Sigmoid colon (tissue), 7 donors: ENCODE results near the gene NARS2. TPM values are rescaled to one million over a fixed set of nuclear protein-coding genes. Genes with fewer than 3 reads are reported as not detected.

Source experiments
- DNase-seq: peaks from one replicate; pipeline ENCODE4 v3.0.0-alpha.2; 2019
- H3K27ac ChIP-seq, 4 donors: fragments of 200-600 bp; sonication (generic); one replicate each; pipeline ENCODE4 v1.5.1; 2016 to 2019; ENCODE audit warnings: mild to moderate bottlenecking in 1 of 4
- H3K27me3 ChIP-seq, 3 donors: fragments of 200-600 bp; sonication (generic); one replicate each; pipeline ENCODE4 v1.5.1; 2019; ENCODE audit warnings: mild to moderate bottlenecking in 1 of 3
- H3K36me3 ChIP-seq, 4 donors: fragments of 200-600 bp; sonication (generic); one replicate each; pipeline ENCODE4 v1.5.1; 2016 to 2019
- H3K4me1 ChIP-seq, 4 donors: fragments of 200-600 bp; sonication (generic); one replicate each; pipeline ENCODE4 v1.5.1; 2017 to 2019
- H3K4me3 ChIP-seq, 4 donors: fragments of 200-600 bp; sonication (generic); one replicate each; pipeline ENCODE4 v1.5.1; 2017 to 2019; ENCODE audit warnings: mild to moderate bottlenecking in 2 of 4, moderate library complexity in 1 of 4
- H3K9me3 ChIP-seq, 4 donors: fragments of 200-600 bp in 3 of 4; sonication (generic) in 3 of 4; one replicate each; pipeline versions ENCODE4 v1.5.1 to v1.6.1; 2013 to 2019
- CTCF ChIP-seq, 4 experiments: fragments of 450-650 bp in 3 of 4; fragments of 200-600 bp in 1 of 4; IDR thresholded peaks; one replicate each; pipeline ENCODE4 v1.5.1; 2016 to 2019; ENCODE audit warnings: antibody characterized with exemption in 4 of 4, mild to moderate bottlenecking in 3 of 4, moderate library complexity in 2 of 4
- EP300 ChIP-seq, 4 donors: sonication (generic); formaldehyde crosslinking; IDR thresholded peaks; one replicate each; pipeline ENCODE4 v1.6.1; 2017; ENCODE audit warnings: antibody characterized with exemption in 4 of 4
- POLR2A ChIP-seq, 2 donors: fragments of 450-650 bp; IDR thresholded peaks; one replicate each; pipeline ENCODE4 v1.6.1; 2016; ENCODE audit warnings: antibody characterized with exemption in 2 of 2, mild to moderate bottlenecking in 2 of 2, moderate library complexity in 2 of 2
- POLR2AphosphoS5 ChIP-seq, 4 donors: sonication (generic); formaldehyde crosslinking; IDR thresholded peaks; one replicate each; pipeline ENCODE4 v1.6.1; 2017; ENCODE audit warnings: antibody characterized with exemption in 4 of 4
- WGBS, 2 donors: extraction: QIAGEN DNeasy Blood & Tissue Kit; methylation state at CpG; one replicate each; pipeline ENCODE4 v1.1.7; 2013; 5-methylcytosine and 5-hydroxymethylcytosine counted together
- intact Hi-C: fragments of 100-400 bp; cut with DNase I; formaldehyde crosslinking; loops from one replicate; pipeline ENCODE4 v1.15.1; 2023
- polyA plus RNA-seq, 3 donors: library from polyadenylated mRNA; stranded (reverse); fragments of 200-250 nt; gene quantifications; one replicate each; pipeline ENCODE4 v1.2.3, GENCODE V29; 2013
- total RNA-seq, 4 donors: library from RNA; depleted of rRNA; stranded (reverse); fragments of >200 nt; gene quantifications; one replicate each; pipeline ENCODE4 v1.1.0, GENCODE V29; 2016
- donor health status: healthy with polysubstance abuse.
- donor health status: Bipolar disorder and iron deficiency.
- donor health status: healthy.

The NARS2 gene
- total and polyA plus RNA-seq, 7 donors = 7.8 to 22.2 (median 13.6) TPM

- Histone ChIP-seq H3K27me3 (no peaks in the 10 kb centered on the region), H3K27ac (no peak overlapping the region), H3K9me3 (no peaks in the 10 kb centered on the region), H3K36me3 (peaks cover 0 to under 1% (median 0%) of the 10 kb centered on the region in 4 donors), H3K4me1 (no peaks in the 10 kb centered on the region), H3K4me3 (no peak overlapping the region)
- DNase-seq = no peak
- no peak for TF ChIP-seq POLR2A (IDR thresholded peaks at IDR 0.05)
- TF ChIP-seq POLR2AphosphoS5 (IDR thresholded peaks at IDR 0.05) = no peak
- no peak for TF ChIP-seq EP300 (IDR thresholded peaks at IDR 0.05)
- no peak for TF ChIP-seq CTCF (IDR thresholded peaks at IDR 0.05)
- 80 to 89% methylated on average over 3 of the region's 3 CpGs for WGBS, 2 donors
- intact Hi-C loops = no loop called here
These were observed 41.7 kb downstream of the NARS2 start for GRCh38 chr11:78532991-78533390.

DNA sequence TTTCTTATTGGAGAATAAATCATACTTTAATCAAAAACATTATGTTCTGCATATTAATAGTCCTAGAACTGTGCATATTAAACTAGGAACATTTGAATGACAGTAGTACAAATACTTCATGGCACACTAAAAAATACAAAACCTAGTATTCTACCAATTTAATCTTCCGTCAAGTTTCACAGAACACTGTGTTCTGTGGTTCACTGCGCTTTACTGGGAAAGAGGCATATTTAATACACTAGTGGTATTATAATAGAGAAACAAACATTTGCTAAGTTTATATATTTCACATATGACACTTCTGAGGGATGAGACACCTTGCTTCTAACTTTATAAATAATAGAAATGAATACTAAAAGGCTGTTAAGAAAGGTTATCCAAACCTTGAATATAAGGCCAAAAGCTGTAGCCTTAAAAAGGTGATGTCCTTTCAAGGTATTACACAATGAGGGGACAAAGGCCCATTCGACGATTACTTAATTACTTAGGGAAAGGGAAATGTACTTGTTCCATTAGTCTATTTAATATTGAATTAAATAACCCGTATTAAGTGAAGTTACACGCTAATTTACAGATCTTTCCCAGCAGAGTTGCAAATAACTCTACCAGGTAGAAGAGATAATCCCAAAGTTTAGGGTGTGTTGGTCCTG is 48.0 kb downstream of the NARS2 start:
- no peaks in the 10 kb centered on the region for H3K9me3 ChIP-seq
- no peak overlapping the region for H3K27ac ChIP-seq
- no peaks in the 10 kb centered on the region for H3K4me1 ChIP-seq
- H3K27me3 ChIP-seq = no peaks in the 10 kb centered on the region
- H3K36me3 ChIP-seq = peaks cover 0 to 4% (median 0%) of the 10 kb centered on the region in 4 donors
- no peak for DNase-seq
- no peak overlapping the region for H3K4me3 ChIP-seq
- 80 to 89% methylated on average over 6 of the region's 6 CpGs for WGBS, 2 donors
- TF ChIP-seq EP300 (IDR thresholded peaks at IDR 0.05) (no peak), POLR2A (IDR thresholded peaks at IDR 0.05) (no peak), CTCF (IDR thresholded peaks at IDR 0.05) (no peak), POLR2AphosphoS5 (IDR thresholded peaks at IDR 0.05) (no peak)
- intact Hi-C loops = no loop called here

DNA sequence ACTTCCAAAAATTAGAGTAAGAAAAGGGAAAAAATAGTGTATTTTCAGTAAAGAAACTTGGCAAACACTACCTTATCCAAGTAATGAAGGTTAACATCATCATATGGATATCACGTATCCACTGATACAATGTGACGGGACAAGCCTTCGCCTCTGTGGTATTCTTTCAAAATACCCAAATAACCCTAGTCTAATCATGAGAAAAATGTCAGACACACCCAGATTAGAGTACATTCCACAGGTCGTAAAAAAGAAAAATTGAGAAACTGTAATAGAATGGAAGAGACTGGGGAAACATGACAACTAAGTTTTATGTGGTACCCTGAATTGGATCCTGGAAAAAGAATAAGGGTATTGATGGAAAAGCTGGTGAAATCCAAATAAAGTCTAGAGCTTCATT is 48.9 kb downstream of the NARS2 start:
- no peak for DNase-seq
- Histone ChIP-seq H3K27ac (no peak overlapping the region), H3K4me1 (no peaks in the 10 kb centered on the region), H3K36me3 (peaks cover 0 to 4% (median 0%) of the 10 kb centered on the region in 4 donors), H3K4me3 (no peak overlapping the region), H3K27me3 (no peaks in the 10 kb centered on the region), H3K9me3 (no peaks in the 10 kb centered on the region)
- 83 to 95% methylated on average over 4 of the region's 4 CpGs for WGBS, 2 donors
- intact Hi-C loops = no loop called here
- TF ChIP-seq POLR2AphosphoS5 (IDR thresholded peaks at IDR 0.05) = no peak

DNA sequence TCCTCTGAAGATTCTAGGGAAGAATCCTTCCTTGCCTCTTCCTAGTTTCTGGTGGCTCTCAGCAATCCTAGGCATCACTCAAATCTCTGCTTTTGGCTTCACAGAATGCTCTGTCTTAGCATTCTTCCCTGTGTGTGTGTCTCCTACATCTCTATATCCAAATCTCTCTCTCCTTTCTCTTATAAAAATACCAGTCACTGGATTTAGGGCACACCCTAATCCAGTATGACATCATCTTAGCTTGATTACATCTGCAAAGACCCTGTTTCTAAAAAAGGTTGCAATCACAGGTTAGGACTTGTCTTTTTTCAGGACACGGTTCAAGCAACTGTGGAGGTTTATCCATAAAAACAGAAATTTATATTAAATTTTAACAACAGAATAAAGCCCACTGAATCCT is 54.4 kb downstream of the NARS2 start:
- H3K27ac ChIP-seq = no peak overlapping the region
- H3K27me3 ChIP-seq = no peaks in the 10 kb centered on the region
- 95 to 98% methylated on average over 1 of the region's 1 CpG for WGBS, 2 donors
- no peak overlapping the region for H3K4me3 ChIP-seq
- H3K36me3 ChIP-seq = no peaks in the 10 kb centered on the region
- intact Hi-C loops = no loop called here
- no peaks in the 10 kb centered on the region for H3K4me1 ChIP-seq
- no peak for DNase-seq
- H3K9me3 ChIP-seq = no peaks in the 10 kb centered on the region
- TF ChIP-seq POLR2AphosphoS5 (IDR thresholded peaks at IDR 0.05) (no peak), CTCF (IDR thresholded peaks at IDR 0.05) (no peak), POLR2A (IDR thresholded peaks at IDR 0.05) (no peak), EP300 (IDR thresholded peaks at IDR 0.05) (no peak)

GRCh38 chr11:78516281-78516680 is 58.4 kb downstream of the NARS2 start:
- no peak for DNase-seq
- no peaks in the 10 kb centered on the region for H3K9me3 ChIP-seq
- no peaks in the 10 kb centered on the region for H3K27me3 ChIP-seq
- no peaks in the 10 kb centered on the region for H3K36me3 ChIP-seq
- intact Hi-C loops = no loop called here
- TF ChIP-seq POLR2AphosphoS5 (IDR thresholded peaks at IDR 0.05) (no peak), CTCF (IDR thresholded peaks at IDR 0.05) (no peak), EP300 (IDR thresholded peaks at IDR 0.05) (no peak), POLR2A (IDR thresholded peaks at IDR 0.05) (no peak)
- no peak overlapping the region for H3K27ac ChIP-seq
- H3K4me3 ChIP-seq = no peak overlapping the region
- H3K4me1 ChIP-seq = no peaks in the 10 kb centered on the region
- 74 to 94% methylated on average over 4 of the region's 4 CpGs for WGBS, 2 donors
